ENCODE results near the gene HMCN2. TPM values are rescaled to one million over a fixed set of nuclear protein-coding genes. Genes with fewer than 3 reads are reported as not detected.
"Not testable (repeated sequence)": the region's sequence is repeated elsewhere in the genome, so short reads cannot be mapped to it uniquely, and the experiment has no call there.

The HMCN2 gene
- total RNA-seq, 1 donor from 2014 or later, result 7.3 TPM

DNA sequence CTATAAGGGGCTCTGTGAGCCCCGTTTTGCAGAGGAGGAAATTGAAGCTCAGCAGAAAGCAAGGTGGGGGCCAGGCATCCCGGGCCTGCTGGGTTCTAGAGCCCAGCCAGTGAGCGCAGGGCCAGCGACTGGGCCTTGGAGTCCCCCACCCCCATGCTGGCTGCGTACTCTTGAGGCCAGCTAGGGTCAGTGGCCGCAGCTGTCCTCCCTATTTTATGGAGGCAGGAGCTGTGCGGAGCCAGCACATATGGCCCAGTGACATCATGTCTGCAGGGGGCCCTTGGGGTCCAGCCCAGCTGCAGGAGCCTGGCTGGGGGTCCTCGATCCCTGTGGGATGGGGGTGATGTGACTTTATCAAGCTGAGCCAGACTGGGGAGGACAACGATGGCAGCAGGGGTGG, 71.3 kb downstream of the HMCN2 start:
- intact Hi-C loops (cut with micrococcal nuclease), result no loop called here
- DNase-seq (no peak), ATAC-seq (peak; percentile 11)

DNA sequence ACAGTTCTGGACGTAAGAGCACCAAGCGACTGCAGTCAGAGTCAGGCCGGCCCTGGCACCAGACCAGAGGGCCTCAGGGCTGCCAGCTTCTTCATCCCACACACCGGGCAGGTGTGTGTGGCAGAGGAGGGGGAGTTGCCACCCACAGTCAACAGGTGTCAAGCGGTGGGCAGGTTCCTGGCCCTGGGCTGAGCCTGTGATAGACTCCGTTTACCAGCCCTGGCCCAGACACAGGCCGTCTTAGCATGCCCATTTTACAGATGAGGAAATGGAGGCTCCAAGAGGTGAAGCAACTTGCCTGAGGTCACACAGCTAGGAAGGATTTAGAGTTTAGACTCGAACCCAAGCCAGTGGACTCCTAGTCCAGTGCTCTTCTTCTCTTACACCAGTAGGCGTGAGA, 71.8 kb downstream of the HMCN2 start:
- ATAC-seq (no peak), DNase-seq (no peak)
- intact Hi-C loops (cut with micrococcal nuclease), result no loop called here

DNA sequence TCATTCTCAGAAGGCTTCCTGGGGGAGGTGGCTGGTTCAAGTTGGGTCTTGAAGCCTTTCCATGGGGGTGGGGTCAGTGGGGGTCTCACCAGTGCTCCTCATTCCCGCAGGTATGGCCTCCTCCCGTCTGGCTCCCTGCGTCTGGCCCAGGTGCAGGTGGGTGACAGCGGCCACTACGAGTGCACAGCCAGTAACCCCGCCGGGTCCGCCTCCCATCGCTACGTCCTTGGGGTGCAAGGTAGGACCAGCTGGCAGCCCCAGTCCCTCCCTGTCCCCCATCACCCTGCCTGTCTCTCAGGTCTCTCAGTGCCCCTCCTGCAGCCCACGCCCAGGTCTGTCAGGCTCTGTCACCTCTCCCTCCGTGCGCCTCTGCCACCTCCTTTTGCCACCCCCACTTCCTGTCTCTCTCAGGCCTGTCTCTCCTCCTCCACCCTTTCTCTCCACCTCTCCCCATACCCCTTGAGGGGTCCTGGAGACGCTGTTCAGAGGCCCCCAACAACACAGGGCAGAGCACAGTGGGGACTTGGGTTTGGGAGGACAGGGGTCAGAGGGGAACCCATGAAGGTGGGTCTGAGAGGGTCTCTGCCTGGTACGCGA, 72.3 kb downstream of the HMCN2 start:
- intact Hi-C loops (cut with micrococcal nuclease), result no loop called here
- no peak for ATAC-seq
- DNase-seq, result no peak

DNA sequence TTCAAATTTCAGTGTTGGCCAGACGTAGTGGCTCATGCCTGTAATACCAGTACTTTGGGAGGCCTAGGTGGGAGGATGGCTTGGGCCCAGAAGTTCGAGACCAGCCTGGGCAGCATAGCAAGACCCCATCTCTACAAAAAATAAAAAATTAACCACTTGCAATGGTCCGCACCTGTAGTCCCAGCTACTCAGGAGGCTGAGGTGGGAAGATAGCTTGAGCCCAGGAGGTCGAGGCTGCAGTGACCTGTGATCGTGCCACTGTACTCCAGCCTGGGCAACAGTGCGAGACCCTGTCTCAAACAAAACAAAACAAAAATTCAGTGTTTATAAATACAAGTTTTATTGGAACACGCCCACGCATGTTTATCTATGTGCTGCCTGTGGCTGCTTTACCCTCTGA, 73.3 kb downstream of the HMCN2 start:
- ATAC-seq; DNase-seq; intact Hi-C loops (cut with micrococcal nuclease): not testable (repeated sequence)

DNA sequence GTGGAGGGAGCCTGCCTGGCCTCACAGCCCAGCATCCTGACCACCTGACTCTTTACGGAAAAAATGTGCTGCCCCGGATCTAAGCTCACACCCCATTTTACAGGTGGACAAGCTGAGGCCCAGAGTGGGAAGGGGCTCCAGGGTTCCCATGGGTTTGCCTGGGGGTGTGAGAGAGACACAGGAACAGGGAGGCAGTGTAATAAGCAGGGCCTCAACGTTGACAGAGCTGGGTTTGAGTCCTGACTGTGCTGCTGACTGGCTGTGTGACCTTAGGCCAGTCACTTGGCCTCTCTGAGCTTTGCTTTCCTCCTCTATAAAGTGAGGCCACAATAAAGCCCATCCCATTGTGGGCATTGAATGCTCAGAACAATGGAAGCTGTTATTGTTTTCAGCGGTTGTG, 73.7 kb downstream of the HMCN2 start:
- intact Hi-C loops (cut with micrococcal nuclease), result no loop called here
- ATAC-seq, result no peak
- DNase-seq, result no peak

DNA sequence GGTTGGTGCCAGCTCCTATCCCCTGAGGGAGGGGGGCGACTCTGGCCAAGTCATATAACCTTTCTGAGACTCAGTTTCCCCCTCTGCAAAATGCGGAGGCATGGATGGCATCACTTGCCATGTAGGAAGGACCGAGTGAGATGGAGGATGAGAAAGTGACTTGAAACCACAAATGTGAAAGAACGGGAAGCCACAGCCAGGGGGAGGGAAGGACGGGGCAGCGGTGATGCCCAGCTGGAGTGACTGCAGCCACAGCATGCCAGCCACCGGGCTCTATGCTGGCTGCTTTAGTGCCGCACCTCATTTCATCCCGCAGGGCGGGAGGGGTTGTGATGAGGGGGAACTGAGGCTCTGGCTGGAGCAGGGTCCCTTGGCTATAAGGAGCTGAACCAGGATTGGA, 74.5 kb downstream of the HMCN2 start:
- intact Hi-C loops (cut with micrococcal nuclease), result no loop called here
- DNase-seq, result no peak
- no peak for ATAC-seq

DNA sequence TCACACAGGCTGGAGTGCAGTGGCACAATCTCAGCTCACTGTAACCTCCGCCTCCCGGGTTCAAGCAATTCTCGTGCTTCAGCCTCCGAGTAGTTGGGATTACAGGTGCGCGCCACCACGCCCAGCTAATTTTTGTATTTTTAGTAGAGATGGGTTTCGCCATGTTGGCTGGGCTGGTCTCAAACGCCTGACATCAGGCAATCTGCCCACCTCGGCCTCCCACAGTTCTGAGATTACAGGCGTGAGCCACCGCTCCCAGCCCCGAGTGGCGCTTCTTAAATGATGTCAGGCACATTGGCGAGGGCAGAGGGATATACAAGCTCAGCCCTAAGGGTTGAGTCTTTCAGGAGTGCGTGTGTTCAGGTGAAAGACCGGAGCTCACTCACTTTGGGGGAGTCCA, 75.0 kb downstream of the HMCN2 start:
- ATAC-seq; DNase-seq; intact Hi-C loops (cut with micrococcal nuclease): not testable (repeated sequence)

DNA sequence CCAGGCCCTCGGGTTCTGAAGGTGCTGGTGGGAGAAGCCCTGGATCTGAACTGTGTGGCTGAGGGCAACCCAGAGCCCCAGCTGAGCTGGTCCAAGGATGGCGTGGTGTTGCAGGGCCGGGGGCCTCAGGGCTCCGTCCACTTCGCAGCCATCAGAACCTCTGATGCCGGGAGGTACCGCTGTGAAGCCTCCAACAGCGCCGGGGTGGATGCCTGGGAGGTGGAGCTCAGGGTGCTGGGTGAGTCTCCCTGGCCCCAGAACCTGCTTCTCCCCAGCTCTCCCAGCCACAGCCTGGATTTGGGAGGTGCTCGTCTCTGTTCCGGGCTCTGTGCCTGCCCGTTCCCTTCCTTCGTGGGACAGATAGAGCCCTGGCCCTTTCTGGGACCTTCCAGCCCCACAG, 75.6 kb downstream of the HMCN2 start:
- intact Hi-C loops (cut with micrococcal nuclease), result no loop called here

DNA sequence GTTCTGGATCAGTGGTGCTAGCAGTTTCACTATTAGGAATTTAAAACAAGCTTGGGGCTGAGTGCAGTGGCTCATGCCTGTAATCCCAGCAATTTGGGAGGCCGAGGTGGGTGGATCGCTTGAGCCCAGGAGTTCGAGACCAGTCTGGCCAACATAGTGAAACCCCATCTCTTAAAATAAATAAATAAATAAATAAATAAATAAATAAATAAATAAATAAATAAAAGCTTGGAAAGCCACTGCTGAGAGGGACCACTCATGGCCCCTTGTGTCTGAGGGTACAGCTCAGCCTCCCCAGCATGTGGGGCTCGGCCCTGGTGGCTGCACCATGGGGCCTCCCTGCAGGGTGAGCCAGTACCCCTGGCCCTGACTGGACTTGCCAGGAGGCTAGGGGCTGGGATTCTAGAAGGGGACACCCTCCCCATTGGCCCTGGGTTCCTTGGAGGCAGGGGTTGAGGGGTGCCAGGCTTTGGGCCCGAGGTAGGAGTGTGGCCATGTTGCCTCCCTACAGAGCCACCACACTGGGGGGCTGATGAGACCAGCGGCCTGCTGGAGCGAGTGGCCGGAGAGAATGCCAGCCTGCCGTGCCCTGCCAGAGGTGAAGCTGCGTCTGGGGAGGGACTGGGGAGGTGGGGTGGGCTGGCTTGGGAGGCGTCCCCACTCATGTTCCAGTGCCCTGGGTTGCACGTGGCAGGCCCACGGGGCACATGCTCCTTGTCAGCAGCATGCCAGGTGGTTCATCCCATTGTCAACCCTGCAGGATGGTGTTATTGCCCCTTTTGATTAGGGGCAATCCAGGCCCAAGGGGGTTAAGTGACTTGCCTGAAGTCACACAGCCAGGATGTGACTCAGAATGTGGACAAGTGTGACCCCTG, 76.5 kb downstream of the HMCN2 start:
- no peak for DNase-seq
- intact Hi-C loops (cut with micrococcal nuclease), result no loop called here
- no peak for ATAC-seq

More for the DNA sequence above, 75.6 kb downstream of the HMCN2 start:
- ATAC-seq (no peak), DNase-seq (no peak)

DNA sequence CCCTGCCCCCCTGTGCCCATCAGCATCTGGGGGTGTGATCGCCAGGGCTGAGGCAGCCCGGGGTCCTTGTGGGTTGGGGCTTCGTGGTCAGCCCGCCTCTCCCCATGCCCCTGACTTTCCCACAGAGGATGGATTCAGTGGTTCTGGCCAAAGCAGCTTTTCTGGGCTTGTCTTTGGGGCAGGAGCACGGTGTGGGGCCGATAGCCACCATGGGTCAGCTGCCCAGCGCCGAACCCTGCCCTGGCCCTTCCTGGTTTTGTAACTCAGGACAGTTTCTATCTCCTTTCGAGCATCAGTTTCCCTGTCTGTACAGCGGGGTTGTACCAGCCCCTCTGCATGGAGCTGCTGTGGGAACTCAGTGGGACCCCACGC, 77.1 kb downstream of the HMCN2 start:
- DNase-seq (no peak), ATAC-seq (no peak)
- intact Hi-C loops (cut with micrococcal nuclease), result no loop called here

DNA sequence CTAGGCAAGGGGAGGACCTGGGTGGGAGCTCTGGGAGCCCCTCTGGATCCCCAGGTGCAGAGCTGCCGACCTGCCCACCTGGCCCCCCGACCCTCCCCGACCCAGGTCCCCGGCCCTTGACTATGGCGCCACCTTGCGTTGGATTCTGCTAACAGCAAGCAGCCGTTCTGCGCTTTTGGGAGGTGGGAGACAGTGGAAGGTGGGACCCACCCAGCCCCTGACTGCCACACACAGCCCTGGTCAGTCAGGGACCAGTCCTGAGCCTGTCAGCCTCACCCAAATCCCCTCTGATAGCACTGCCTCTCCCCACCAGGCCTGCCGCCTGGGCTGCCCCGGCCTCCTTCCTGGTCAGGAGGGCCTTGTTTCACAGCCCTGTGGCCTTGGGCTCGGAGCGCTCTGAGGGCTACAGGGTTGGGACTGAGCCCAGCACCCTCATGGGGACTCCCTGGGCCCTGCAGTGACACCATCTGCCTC, 77.9 kb downstream of the HMCN2 start:
- intact Hi-C loops (cut with micrococcal nuclease), result no loop called here
- DNase-seq, result no peak
- peak; percentile 36 for ATAC-seq

DNA sequence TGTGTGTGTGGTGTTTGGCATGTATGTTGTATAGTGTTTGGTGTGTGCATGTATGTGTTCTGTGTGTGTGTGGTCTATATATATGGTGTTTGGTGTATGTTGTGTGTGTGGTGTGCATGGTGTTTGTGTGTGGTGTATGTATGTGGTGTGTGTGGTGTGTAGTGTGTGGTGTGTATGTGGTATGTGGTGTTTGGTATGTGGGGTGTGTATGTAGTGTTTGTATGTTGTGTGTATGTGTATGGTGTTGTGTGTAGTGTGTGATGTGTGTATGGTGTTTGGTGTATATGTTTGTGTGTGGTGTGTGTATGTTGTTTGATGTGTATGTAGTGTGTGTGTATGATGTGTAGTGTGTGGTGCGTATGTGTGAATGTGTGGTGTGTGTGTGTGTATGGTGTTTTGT, 78.8 kb downstream of the HMCN2 start:
- DNase-seq (no peak), ATAC-seq (no peak)
- intact Hi-C loops (cut with micrococcal nuclease), result no loop called here

DNA sequence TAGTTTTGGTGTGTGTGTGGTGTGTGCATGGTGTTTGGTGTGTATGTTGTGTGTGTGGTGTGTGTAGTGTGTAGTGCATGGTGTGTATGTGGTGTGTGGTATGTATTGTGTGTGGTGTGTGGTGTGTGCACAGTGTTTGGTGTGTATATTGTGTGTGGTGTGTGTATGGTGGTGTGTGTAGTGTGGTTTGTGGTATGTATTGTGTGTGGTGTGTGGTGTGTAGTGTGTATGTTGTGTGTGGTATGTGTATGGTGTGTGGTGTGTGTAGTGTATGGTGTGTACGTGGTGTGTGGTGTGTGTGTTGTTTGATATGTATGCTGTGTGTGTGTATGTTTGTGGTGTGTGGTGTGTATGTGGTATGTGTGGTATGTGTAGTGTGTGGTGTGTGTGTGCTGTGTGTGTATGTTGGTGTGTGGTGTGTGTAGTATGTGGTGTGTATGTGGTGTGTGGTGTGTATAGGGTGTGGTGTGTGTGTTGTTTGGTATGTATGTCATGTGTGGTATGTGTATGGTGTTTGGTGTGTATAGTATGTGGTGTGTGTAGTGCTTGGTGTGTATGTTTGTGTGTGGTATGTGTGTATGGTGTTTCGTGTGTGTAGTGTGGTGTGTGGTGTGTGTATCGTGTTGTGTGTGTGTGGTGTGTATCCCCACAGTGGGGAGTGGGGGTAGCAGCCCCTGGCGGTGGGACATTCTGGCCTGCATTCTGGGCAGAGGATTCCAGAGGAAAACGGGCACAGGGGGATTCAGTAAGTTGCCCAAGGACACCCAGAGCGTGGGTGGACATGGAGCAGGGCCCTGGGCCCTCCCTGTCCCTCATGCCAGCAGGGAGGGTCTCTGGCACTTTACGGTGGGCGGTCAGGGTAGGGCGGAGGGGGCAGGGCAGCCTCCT, 79.7 kb downstream of the HMCN2 start:
- no peak for DNase-seq
- ATAC-seq, result no peak
- intact Hi-C loops (cut with micrococcal nuclease), result no loop called here

DNA sequence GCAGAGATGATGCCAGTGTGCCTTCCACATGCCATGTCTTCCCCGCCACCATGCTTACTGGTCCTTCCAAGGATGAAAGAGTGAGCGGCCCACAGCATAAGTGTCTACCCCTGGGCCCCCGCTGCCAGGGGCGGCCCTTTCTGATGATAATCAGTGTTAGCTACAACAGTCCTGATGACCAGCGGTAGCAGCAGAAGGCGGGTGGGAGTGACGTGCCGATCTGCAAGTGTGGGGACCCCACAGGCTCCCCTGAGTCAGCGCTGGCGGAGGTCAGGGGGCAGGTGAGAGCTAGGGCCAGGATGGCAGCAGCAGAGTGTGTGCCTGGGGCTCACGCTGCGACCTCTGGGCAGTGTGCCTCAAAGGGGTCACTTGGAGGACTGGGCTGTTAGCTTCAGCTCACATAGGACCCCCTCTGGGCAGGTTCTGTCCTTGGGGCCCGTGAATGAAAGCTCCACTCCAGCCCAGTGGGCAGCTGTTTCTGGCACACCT, 80.4 kb downstream of the HMCN2 start:
- no peak for DNase-seq
- no peak for ATAC-seq
- intact Hi-C loops (cut with micrococcal nuclease), result no loop called here

DNA sequence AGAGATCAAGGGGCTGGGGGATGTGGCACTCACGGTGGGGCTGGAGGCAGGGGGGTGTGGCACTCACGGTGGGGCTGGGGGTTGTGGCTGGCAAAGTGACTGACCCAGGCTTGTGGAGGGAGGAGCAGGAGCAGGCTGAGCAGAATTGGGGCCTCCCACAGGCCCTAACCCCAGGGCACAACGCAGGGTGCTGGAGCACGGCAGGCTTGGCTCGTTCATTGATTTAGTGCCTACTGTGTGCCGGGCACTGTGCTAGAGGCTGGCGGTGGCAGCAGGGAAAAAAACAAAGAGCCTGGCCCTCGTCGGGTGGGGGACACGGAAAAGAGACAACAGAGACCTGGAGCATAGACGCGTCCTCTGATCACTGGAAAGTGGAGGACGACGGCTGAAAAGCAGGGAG, 80.9 kb downstream of the HMCN2 start:
- ATAC-seq (no peak), DNase-seq (no peak)
- intact Hi-C loops (cut with micrococcal nuclease), result no loop called here

DNA sequence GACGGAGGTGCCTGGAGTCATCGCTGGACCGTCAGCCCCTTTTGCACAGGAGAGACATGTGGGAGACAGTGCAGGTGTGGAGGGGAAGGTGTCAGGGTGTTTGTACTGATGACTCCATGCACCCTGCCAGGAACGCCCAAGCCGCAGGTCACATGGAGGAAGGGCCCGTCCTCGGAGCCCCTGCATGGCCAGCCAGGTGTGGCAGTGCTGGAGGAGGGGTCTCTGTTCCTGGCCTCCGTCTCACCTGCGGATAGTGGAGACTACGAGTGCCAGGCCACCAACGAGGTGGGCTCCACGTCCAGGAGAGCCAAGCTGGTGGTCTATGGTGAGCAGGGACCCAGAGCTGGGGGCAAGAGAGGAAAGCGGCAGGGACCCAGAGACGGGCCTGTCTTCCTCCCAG, 81.5 kb downstream of the HMCN2 start:
- intact Hi-C loops (cut with micrococcal nuclease), result no loop called here
- no peak for DNase-seq
- ATAC-seq, result no peak

DNA sequence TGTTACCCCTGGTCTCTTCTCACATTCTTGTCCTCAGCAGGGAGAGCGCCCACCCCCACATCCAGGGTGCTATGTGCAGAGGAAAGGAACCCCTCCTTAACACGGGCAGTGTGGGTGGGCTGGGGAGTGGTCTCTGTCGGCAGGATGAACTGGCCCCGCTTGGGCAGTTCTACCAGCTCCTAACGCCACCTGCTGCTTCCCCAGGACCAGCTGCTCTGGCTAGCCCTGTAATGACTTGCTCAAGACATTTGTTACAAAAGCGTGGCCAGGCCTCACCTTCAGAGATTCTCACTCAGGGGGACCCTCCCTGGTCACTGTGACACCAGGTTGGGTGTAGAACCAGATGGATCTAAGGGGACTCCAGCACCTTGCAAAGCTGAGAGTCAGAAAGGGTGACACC, 82.4 kb downstream of the HMCN2 start:
- DNase-seq (no peak), ATAC-seq (no peak)
- intact Hi-C loops (cut with micrococcal nuclease), result no loop called here

DNA sequence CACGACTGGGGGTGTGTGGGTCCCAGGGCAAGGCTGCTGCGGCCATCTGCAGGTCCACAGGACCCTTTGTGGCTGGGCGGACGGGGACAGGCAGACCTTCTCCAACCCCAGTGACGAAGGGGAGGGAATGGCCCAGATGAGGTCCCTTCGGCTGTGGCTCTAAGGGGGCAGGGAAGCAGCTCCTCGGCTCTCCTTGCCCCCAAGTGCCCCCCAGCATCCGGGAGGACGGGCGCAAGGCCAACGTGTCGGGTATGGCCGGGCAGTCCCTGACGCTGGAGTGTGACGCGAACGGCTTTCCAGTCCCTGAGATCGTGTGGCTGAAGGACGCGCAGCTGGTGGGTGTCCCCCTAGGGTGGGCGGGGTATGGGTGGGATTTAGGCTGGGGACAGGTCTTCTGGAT, 82.8 kb downstream of the HMCN2 start:
- intact Hi-C loops (cut with micrococcal nuclease), result no loop called here
- DNase-seq (no peak), ATAC-seq (no peak)

DNA sequence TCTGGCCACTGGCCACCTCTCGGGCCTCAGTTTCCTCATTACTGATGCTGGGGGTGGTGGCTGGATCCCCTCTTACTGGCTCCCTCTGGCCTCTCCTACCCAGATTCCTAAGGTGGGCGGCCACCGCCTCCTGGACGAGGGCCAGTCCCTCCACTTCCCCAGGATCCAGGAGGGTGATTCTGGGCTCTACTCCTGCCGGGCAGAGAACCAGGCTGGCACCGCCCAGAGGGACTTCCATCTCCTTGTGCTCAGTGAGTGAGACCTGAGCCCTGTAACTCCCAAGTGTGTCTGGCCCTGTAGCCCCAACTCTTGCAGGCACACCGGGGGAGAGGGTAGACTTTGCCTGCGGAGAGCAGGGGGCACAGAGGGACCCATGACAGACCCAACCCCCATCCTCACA, 83.3 kb downstream of the HMCN2 start:
- intact Hi-C loops (cut with micrococcal nuclease), result no loop called here
- DNase-seq (no peak), ATAC-seq (no peak)

DNA sequence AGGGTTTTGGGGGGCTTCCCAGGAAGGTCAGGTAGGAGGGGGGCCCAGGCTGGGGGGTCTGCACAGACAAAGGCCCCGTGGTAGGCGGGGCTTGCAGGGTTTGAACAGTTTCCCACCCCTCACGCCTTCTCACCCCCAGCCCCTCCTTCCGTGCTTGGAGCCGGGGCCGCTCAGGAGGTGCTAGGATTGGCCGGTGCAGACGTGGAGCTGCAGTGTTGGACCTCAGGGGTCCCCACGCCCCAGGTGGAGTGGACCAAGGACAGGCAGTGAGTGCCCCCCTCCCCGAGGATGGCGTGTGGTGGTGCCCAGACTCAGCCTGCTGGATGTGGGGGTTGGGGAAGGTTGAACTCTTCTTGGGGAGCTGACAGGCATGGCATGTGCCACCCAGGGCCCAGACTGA, 83.8 kb downstream of the HMCN2 start:
- intact Hi-C loops (cut with micrococcal nuclease), result no loop called here
- no peak for ATAC-seq
- no peak for DNase-seq

Data from left ventricle myocardium superior (tissue), 1 donor.